Neuronal stem cell (in vitro differentiated cells): ENCODE measurements around the gene MZT2B.
"Not testable (repeated sequence)": the region's sequence is repeated elsewhere in the genome, so short reads cannot be mapped to it uniquely, and the experiment has no call there.

ENCODE experiments used
- DNase-seq: peaks from one replicate; pipeline ENCODE4 v3.0.0-alpha.2; 2013; ENCODE audit warnings: low spot score
- H2AFZ ChIP-seq: one replicate; pipeline ENCODE4 v1.6.1; 2013; ENCODE audit warnings: mild to moderate bottlenecking, low read length, inconsistent platforms
- H2AK5ac ChIP-seq: 2 replicates; pipeline ENCODE4 v1.6.1; 2013; ENCODE audit warnings: low read depth, mild to moderate bottlenecking, inconsistent platforms, low read length, moderate library complexity, mixed read lengths
- H2BK120ac ChIP-seq: 2 replicates; pipeline ENCODE4 v1.6.1; 2013; ENCODE audit warnings: low read depth, mild to moderate bottlenecking, inconsistent platforms, low read length, moderate library complexity, mixed read lengths
- H2BK12ac ChIP-seq: one replicate; pipeline ENCODE4 v1.6.1; 2013; ENCODE audit warnings: low read length, inconsistent platforms
- H2BK15ac ChIP-seq: 2 replicates; pipeline ENCODE4 v1.6.1; 2013; ENCODE audit warnings: mild to moderate bottlenecking, low read length, inconsistent platforms, mixed read lengths
- H2BK5ac ChIP-seq: one replicate; pipeline ENCODE4 v1.6.1; 2013; ENCODE audit warnings: inconsistent platforms, mild to moderate bottlenecking, low read length, moderate library complexity
- H3K14ac ChIP-seq: one replicate; pipeline ENCODE4 v1.6.1; 2013; ENCODE audit warnings: low read length, inconsistent platforms
- H3K18ac ChIP-seq: 2 replicates; pipeline ENCODE4 v1.6.1; 2013; ENCODE audit warnings: low read length, inconsistent platforms
- H3K23ac ChIP-seq: 2 replicates; pipeline ENCODE4 v1.6.1; 2013; ENCODE audit warnings: low read depth, mild to moderate bottlenecking, mixed read lengths, low read length, inconsistent platforms; ENCODE audit not compliant: poor library complexity
- H3K27ac ChIP-seq: replicated peaks from 3 replicates; pipeline ENCODE4 v1.5.1; 2013; ENCODE audit warnings: low read length, inconsistent platforms
- H3K27me3 ChIP-seq, 3 experiments: 2 replicates each; pipeline ENCODE4 v1.6.1; 2013; ENCODE audit warnings: low read length in 3 of 3, mild to moderate bottlenecking in 2 of 3, inconsistent platforms in 1 of 3, low read depth in 1 of 3, mixed read lengths in 1 of 3, moderate library complexity in 1 of 3; ENCODE audit not compliant: control insufficient read depth in 3 of 3, insufficient read depth in 3 of 3
- H3K36me3 ChIP-seq, 2 donors: replicated peaks in 1 of 2; 2 replicates each; pipeline ENCODE4 v1.6.1; 2013; ENCODE audit warnings: low read length in 2 of 2; ENCODE audit not compliant: control insufficient read depth in 2 of 2, insufficient read depth in 2 of 2
- H3K4ac ChIP-seq: 2 replicates; pipeline ENCODE4 v1.6.1; 2013; ENCODE audit warnings: inconsistent platforms, mild to moderate bottlenecking, low read length, moderate library complexity
- H3K4me1 ChIP-seq, 2 donors: 1 replicate in 1 of 2; 2 replicates in 1 of 2; pipeline ENCODE4 v1.6.1; 2013; ENCODE audit warnings: low read length in 2 of 2, low read depth in 1 of 2; ENCODE audit not compliant: control insufficient read depth in 2 of 2, insufficient read depth in 1 of 2
- H3K4me2 ChIP-seq: one replicate; pipeline ENCODE4 v1.6.1; 2013; ENCODE audit warnings: mild to moderate bottlenecking, low read length, inconsistent platforms; ENCODE audit not compliant: insufficient read depth, poor library complexity, severe bottlenecking
- H3K4me3 ChIP-seq, 2 donors: 2 replicates each; pipeline ENCODE4 v1.5.1; 2013; ENCODE audit warnings: low read length in 2 of 2, mild to moderate bottlenecking in 2 of 2, inconsistent platforms in 1 of 2, moderate library complexity in 1 of 2
- H3K79me1 ChIP-seq: one replicate; pipeline ENCODE4 v1.6.1; 2013; ENCODE audit warnings: low read depth, mild to moderate bottlenecking, inconsistent platforms, low read length, moderate library complexity
- H3K9ac ChIP-seq: one replicate; pipeline ENCODE4 v1.6.1; 2013; ENCODE audit warnings: mild to moderate bottlenecking, low read depth, low read length, inconsistent platforms; ENCODE audit not compliant: poor library complexity
- H3K9me3 ChIP-seq, 2 donors: replicated peaks in 1 of 2; 2 replicates each; pipeline versions ENCODE3 to v1.6.1; 2013; ENCODE audit warnings: low read length in 2 of 2, mild to moderate bottlenecking in 2 of 2, inconsistent platforms in 1 of 2, low read depth in 1 of 2, mixed read lengths in 1 of 2, moderate library complexity in 1 of 2; ENCODE audit not compliant: control insufficient read depth in 2 of 2, insufficient read depth in 1 of 2
- H4K8ac ChIP-seq: one replicate; pipeline ENCODE4 v1.6.1; 2013; ENCODE audit warnings: low read depth, mild to moderate bottlenecking, inconsistent platforms, low read length, moderate library complexity
- H4K91ac ChIP-seq: one replicate; pipeline ENCODE4 v1.6.1; 2013; ENCODE audit warnings: low read length, low read depth, mild to moderate bottlenecking, inconsistent platforms; ENCODE audit not compliant: poor library complexity
- WGBS, 2 donors: extraction: QIAGEN DNeasy Blood & Tissue Kit; methylation state at CpG; one replicate each; pipeline ENCODE4 v1.1.7; 2013; ENCODE audit warnings: missing lambda C conversion rate in 2 of 2, mixed read lengths in 1 of 2; ENCODE audit not compliant: insufficient read length in 2 of 2, insufficient replicate concordance in 1 of 2; ENCODE audit errors: extremely low coverage in 2 of 2; 5-methylcytosine and 5-hydroxymethylcytosine counted together

MZT2B gene

DNA sequence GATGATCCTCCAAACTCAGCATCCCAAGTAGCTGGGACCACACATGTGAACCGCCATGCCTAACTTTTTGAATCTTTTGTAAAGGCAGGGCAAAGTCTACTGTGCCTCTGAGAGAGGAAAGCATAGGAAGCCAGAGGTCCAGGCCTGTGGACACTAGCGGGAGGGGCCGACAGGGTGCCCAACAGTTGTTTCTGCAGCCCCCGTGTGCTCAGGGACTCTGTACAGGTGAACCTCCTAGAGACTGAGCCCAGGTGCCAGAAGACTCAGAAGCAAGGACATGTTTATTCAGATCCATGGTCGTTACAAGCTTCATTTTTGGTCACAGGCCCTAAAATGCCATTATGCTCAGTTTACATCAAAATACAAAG is 30.9 kb upstream of the MZT2B start:
- H3K18ac ChIP-seq, H3K79me1 ChIP-seq, H2BK120ac ChIP-seq, H3K4me1 ChIP-seq, H3K27me3 ChIP-seq, H3K4ac ChIP-seq, H2BK15ac ChIP-seq, H3K4me3 ChIP-seq, H2AFZ ChIP-seq, H3K23ac ChIP-seq, DNase-seq, H3K9ac ChIP-seq, H3K27ac ChIP-seq, H4K8ac ChIP-seq, H2BK5ac ChIP-seq, H3K4me2 ChIP-seq, H4K91ac ChIP-seq, H2AK5ac ChIP-seq, H2BK12ac ChIP-seq, H3K9me3 ChIP-seq, H3K14ac ChIP-seq: not testable (repeated sequence)
- peaks cover 10 to 43% of the 10 kb centered on the region in 2 donors for H3K36me3 ChIP-seq
- no CpG with 5 or more reads among the region's 5 CpGs for WGBS, 2 donors

DNA sequence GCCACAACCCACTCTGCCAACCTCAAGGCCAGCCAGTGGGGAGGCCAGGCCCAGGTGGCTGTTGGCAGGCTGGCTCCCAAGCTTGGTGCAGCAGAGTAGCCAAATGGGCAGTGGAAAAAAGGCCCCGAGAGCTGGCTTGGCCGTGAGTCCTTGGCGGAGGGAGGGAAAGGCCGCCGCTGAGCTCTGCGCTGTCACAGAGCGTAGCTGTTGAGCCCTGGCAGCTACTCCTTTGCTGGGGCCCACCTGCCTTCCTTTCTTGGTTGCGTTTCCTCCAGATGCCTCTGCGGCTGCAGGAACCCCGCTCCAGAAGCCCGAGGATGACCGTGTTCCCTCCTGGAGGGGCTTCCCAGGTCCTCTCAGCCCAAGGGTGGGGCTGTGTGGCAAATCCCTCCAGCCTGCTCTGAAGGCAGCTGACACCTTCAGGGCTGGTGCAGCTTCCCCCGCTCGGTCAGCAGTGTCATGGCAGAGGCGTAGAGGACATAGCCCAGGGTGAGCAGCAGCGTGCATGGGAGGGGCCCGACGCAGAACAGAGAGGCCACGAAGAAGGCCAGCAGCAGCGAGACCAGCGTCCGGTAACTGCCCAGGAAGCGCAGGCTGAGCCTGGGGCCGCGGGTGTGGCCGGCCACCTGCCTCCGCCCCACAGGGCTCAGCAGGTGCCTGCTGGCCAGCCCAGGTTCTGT is 29.8 kb upstream of the MZT2B start:
- WGBS, 2 donors, result no CpG with 5 or more reads among the region's 27 CpGs
- H3K27me3 ChIP-seq, H4K8ac ChIP-seq: not testable (repeated sequence)

GRCh38 chr2:130152816-130153595 is 29.1 kb upstream of the MZT2B start:
- Histone ChIP-seq H3K27me3 (no peaks in the 10 kb centered on the region), H4K8ac (no peak overlapping the region), H3K23ac (no peak overlapping the region), H2BK120ac (no peak overlapping the region), H3K79me1 (peaks cover 2% of the 10 kb centered on the region), H2BK15ac (no peak overlapping the region), H4K91ac (no peak overlapping the region), H2AFZ (no peak overlapping the region), H2BK12ac (no peak overlapping the region), H2AK5ac (no peak overlapping the region), H3K36me3 (peaks cover 10 to 54% of the 10 kb centered on the region in 2 donors), H3K4ac (no peak overlapping the region), H3K9ac (no peak overlapping the region), H3K9me3 (no peaks in the 10 kb centered on the region), H3K18ac (no peak overlapping the region), H2BK5ac (no peak overlapping the region), H3K14ac (no peak overlapping the region), H3K4me2 (no peak overlapping the region), H3K4me1 (no peaks in the 10 kb centered on the region), H3K27ac (no peak overlapping the region), H3K4me3 (no peak overlapping the region)
- WGBS, 2 donors, result no CpG with 5 or more reads among the region's 25 CpGs
- no peak for DNase-seq

More for the DNA sequence above, 29.8 kb upstream of the MZT2B start:
- H3K4me2 ChIP-seq, H3K4me3 ChIP-seq, H3K79me1 ChIP-seq, H3K23ac ChIP-seq, H4K91ac ChIP-seq, DNase-seq, H3K18ac ChIP-seq, H3K4me1 ChIP-seq, H2BK15ac ChIP-seq, H3K9me3 ChIP-seq, H2AK5ac ChIP-seq, H2AFZ ChIP-seq, H3K9ac ChIP-seq, H2BK5ac ChIP-seq, H3K4ac ChIP-seq, H2BK12ac ChIP-seq, H3K14ac ChIP-seq, H3K27ac ChIP-seq, H2BK120ac ChIP-seq: not testable (repeated sequence)
- H3K36me3 ChIP-seq, result peaks cover 10 to 49% of the 10 kb centered on the region in 2 donors

- H3K9ac ChIP-seq, H3K79me1 ChIP-seq, H2BK5ac ChIP-seq, H3K27me3 ChIP-seq, H3K9me3 ChIP-seq, H3K27ac ChIP-seq, H2BK12ac ChIP-seq, H2AK5ac ChIP-seq, H2BK15ac ChIP-seq, DNase-seq, H3K23ac ChIP-seq, H4K8ac ChIP-seq, H3K18ac ChIP-seq, H2AFZ ChIP-seq, H4K91ac ChIP-seq, H3K4ac ChIP-seq, H3K4me3 ChIP-seq, H3K14ac ChIP-seq, H3K4me2 ChIP-seq, H2BK120ac ChIP-seq, H3K4me1 ChIP-seq: not testable (repeated sequence)
- no CpG with 5 or more reads among the region's 23 CpGs for WGBS, 2 donors
- H3K36me3 ChIP-seq, result peaks cover 10 to 62% of the 10 kb centered on the region in 2 donors
Measured at GRCh38 chr2:130153721-130154422, 28.2 kb upstream of the MZT2B start.
